HG02642 (cell line): ENCODE measurements around the gene ACTN4.

ENCODE experiments used
- ATAC-seq: cut with Tn5 transposase; IDR thresholded peaks from one replicate; pipeline ENCODE4 v1.9.1; 2021; ENCODE audit warnings: mild to moderate bottlenecking; ENCODE audit not compliant: unreplicated experiment, poor library complexity

Gene ACTN4

DNA sequence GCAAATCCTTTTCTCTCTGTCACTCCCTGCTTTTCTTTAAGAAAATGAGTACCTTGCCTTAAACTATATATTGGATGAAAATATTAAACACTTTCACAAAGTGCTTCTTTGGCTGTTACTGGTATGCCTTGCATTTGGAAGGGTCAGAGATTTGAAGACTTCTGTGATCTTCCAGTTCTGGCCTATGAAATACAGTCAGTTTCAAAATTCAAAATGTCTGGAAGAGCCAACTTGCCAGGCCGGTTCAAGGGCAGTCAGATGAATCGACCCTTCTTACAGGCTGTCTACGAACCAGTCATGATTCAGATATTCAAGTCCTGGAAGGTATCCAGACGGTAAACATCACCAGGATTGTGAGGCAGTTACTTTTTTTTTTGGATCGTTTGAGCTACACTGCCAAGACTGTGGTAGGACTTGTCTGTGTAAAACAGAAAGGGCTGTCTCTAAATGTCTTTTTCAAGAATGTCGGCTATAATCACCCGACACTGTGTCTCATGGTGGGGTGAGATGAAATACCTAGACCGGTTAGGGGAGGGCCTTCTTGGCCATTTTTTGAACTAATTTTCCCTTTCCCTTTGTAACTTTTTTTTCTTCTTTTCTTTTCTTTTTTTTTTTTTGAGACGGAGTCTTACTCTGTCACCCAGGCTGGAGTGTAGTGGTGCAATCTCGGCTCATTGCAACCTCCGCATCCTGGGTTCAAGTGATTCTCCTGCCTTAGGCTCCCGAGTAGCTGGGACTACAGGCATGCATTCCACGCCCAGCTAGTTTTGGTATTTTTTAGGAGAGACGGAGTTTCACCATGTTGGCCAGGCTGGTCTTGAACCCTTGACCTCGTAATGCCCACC is 11.2 kb downstream of the ACTN4 start:
- no peak for ATAC-seq

DNA sequence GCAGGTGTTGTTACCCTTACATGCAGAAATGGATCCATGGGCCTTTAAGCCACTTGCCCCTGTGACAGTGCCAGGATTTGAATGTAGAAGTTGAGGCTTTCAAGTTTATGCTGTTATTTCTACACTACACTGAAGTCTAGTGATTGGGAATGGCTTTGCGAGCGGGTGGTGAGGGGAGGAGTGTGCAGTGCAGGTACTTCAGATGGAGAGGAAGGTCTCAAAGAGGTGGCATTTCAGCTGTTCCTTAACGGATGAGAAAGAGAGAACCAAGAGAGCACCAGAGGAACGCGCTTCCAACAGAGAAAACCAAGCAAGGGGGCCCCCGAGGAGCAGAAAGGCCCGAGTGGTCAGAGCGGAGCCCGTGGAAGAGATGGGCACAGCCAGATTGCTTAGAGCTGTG is 13.3 kb downstream of the ACTN4 start:
- no peak for ATAC-seq

DNA sequence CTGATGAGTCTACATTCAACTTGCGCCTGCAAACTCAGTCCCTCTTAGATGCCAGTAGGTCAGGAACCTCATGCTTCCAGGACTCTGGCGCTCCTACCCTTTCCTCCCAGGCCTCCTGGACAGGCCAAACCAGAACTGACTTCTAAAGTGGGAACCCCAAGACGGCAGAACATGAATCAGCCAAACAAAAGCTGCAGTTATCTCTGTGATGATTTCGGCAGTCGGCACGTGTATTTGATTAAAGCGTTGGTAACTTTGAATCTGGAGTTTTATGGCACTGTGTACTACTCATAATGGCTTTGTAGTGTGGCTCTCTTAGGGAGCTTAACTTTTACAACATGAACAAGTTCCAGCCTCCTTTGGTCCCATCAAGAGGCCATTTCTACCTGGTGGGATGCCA is 13.7 kb downstream of the ACTN4 start:
- ATAC-seq, result no peak

DNA sequence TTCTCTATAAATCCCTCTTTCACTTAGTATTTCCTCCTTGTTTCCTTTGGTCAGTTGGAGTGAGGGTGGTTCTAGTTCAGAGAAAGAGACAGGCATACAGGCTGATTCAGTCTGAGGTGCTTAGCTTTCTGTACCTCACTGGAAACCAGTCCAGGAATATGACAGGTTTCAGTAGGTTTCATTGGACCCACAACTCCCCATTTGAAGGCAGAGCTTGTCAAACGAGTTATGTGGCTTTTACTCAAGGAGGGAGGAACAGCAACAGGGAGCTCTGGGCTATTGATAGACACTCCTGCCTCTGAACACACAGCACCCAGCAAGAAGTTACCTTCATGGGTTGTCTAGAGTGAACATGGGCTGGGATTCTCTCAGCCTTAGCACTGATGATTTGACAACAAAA is 14.5 kb downstream of the ACTN4 start:
- ATAC-seq, result no peak

DNA sequence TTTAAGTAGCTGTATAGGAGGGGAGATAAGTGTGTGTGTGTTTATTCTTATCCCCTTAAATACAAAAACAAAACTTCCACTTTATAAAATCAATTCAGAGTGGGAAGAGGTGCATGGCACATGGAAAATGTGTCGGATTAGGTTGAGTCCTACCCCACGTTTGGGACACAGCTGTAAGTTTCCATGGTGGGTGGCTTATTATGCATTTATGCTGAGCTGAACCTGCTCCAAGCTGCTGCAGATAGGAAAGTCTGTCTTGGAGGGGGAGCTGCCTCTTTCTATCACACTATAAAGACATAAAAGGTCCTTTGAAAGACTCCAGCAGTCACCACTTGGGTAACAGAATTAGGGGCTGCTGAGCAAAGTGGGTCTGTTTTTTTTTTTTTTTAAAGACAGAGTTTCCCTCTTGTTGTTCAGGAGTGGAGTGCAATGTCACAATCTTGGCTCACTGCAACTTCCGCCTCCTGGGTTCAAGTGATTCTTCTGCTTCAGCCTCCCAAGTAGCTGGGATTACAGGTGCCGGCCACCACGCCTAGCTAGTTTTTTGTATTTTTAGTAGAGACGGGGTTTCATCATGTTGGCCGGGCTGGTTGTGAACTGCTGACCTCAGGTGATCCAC is 15.2 kb downstream of the ACTN4 start:
- ATAC-seq, result no peak

DNA sequence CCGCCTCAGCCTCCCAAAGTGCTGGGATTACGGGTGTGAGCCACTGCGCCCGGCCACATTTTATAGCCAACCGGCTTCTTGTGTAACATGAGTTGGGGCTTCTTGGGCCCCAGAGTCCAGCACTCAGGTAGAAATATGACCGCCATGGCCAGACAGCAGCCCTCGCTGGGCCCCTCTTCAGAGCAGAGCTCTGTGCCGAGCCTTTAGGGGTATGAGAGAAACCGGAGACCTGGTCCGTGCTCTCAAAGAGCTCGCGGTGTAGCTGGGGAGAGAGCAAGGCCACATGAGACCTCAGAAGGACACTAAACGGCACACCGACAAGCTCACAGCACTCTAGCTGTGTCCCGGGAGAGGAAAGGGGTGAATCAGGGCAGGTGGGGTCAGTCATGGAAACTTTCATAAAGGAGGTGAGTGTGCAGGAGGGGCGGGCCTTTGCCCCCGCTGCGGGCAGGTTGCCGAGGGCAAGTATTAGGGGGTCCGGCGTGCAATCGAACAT is 15.8 kb downstream of the ACTN4 start:
- no peak for ATAC-seq

DNA sequence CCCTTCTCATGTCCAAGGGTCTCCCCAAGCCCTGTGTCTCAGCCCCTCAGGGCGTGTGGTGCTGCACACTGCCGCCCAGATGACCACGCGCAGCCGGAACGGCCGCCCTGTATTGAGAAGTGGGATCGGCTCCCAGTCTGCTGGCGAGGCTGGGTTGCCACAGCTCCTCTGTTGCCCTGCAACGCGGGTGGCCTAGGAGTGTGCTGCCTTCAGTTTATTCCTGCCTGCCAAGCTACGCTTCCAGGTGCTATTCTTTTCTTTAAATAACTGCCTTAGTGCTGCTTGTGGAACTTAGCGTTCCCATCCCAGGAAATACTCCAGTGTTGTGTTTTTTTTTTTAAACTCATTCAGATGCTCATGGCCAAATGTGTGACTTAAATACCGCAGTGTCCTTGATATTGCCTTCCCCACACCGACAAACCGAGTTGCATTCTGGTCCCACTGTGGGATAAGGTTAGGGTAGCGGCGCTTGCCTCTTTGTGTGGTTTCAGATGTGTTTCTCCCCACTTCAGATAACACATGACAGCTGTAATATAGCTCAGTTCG is 16.6 kb downstream of the ACTN4 start:
- ATAC-seq, result no peak

DNA sequence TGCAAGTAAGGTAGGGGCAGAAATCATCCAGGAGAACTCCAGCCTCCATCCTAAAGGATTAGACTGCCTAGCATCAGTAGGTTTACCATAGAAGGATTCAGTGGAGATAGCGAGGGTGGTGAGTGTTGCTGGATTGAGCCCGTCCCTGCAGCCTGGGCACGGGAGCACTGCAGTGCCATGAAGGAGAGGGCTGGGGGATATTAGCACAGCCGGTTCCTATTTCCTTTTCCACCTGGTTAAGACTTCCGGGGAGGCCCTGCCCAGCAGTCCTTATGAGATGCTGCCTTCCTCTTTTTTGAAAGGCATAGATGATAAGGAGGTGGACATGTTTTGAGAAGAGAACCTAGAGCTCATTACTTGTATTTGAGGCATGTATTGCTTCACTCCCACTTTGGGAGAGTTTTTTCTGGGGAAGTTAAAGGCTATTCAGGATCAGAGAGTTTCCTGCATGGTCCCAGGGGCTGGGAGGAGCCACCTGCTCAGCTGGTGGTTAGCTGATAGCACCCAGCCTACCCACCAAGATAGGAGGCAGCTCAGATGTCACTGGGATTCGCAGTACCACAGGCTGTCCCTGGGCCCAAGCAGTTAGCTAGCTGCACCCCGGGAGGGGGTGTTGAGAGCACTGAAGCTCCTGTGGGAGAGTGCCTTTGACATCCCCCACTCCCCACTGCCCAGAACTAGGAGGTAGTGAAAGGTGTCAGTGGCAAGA is 17.2 kb downstream of the ACTN4 start:
- ATAC-seq, result no peak

DNA sequence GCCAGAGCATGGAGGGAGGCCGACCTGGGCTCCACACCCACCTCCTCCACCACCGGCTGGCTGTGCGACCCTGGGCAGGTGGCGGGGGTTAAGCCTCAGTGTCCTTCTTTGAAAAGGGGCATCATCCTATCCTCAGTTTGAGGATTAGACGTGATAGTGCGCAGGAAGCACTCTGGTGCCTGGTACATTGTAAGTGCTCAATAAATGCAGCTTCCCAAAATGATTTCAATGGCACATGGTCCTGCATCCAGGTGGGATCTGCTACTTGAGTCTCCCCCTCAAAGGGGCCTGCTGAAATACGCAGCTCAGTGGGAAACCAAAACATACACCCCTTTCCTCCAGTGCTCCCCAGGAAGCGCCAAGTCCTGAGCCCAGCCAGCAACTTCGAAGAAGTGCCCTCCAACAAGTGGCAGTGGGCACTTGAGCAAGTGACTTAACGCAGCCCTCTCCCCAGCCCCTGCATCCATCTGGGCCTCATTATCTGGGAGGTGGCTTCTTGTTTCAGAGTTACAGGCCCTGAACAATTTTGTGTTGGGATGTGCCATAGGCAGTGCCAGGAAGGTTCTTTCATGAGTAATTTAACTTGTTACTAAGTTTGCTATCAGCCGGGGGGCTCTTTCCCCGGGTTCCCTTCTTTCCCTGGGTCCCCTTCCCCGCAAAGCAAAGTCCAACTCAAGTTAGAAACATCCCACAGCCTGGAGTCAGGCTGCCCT is 17.9 kb downstream of the ACTN4 start:
- no peak for ATAC-seq

DNA sequence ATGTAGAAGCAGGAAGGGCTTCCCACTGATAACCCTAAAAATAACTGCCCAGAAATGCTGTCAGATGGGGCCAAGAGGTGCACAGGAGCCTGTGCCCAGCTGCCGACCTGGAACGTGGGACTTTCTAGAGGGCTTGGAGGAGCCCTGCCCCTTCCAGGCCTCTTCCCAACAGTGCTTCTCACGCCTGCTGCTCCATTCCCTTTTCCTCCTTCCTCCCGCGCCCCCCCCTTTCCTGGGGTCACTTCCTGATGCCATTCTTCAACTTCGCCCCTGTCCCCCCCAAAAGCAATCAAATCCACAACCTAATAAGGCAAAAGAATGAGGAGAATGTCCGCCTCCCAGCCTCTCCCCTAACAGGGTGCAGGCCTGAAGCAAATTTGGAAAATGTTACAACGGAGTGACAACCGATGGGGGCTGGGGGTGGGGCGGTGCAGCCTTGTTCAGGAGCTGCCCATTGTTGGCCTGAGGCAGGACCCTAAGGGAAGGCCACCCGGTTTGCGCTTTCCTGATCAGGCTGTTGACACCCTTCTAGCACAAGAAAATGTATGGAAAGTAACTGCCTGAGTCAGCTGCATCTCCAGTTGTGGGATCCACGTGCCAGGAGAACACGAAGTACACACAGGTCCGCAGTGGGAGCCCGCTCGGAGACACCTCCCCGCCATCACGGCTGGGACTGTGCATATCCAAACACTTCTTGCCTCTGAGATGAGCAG is 18.7 kb downstream of the ACTN4 start:
- no peak for ATAC-seq

DNA sequence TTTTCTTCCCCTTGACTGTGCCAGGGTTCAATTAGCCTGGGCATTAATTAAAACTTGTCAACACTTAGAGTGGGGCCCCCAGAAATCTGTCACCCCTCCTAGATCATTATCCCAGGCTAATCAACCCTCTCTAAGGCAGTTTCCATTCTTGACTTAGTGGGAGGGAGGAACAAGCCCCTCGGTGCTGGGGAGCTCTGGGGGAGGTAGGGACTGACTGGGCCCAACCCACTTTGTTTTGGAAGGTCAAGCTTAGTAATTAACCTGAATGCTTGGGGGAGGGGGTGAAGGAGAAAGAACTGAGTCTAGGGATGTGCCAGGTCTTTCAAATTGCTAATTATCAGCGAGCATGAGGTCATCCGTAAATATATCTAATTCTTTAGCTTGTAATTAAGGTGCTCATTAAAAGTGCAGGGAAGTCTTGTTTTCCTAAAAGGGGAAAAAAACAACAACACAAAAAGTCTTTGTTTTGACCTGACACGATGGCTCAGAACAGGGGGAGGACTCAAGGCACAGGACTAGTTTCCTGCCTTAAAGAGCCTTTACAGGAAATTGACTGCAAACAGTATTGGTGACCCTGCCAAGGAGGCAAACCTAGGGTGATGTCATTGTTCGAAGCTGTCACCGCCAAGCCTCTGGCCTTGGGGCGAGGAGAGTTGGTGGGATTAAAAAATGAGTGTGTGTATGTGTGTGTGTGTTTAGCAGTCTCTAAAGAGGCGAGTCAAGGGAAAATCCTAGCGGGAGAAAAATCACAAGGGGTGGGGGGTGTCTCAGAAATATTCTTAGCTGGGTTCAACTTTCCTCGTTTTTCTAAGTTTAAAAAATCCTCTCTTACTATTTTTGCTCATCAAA is 19.4 kb downstream of the ACTN4 start:
- ATAC-seq, result no peak

DNA sequence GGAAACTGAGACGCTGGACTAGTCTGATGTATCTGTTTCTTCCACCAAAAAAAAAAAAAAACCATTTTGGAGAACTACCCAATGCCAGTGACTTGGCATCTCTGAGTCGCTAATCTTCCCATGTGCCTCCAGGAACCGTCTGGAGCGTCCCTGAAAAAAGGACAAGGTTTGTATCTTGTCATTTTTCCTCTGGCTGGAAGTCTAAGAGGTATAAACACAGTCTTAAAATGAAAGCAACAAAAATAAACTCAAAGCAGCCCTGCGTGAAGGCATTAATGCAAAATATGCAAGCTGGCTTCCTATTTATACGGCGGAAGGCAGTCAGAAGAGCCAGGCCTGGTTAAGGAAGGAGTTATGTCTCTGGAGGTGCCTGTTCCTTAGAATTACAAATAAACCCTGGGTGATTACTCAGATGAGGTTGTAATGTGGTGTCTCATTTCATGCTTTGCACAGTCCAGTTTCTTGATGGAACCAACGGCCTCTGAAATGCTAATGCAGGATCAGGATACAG is 20.3 kb downstream of the ACTN4 start:
- ATAC-seq, result no peak

DNA sequence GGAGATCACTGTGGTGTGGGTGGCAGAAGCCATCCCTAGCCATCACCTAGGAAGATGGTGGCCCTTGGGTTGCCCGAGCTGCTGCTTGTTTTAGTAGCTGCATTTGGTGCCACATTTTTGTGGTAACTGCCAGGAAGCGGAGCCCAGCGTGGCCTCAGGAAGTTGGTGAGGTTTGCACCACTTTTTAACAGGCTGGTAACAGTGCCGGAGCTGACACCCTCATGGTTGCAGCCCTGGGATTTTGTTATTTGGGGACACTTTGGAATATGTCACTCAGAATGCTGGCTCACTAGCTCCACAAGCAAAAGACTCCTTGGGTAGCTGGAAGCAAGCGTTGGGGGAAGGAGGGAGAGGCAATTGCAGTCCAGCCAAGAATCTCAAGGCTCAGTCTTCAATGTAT is 22.1 kb downstream of the ACTN4 start:
- no peak for ATAC-seq

DNA sequence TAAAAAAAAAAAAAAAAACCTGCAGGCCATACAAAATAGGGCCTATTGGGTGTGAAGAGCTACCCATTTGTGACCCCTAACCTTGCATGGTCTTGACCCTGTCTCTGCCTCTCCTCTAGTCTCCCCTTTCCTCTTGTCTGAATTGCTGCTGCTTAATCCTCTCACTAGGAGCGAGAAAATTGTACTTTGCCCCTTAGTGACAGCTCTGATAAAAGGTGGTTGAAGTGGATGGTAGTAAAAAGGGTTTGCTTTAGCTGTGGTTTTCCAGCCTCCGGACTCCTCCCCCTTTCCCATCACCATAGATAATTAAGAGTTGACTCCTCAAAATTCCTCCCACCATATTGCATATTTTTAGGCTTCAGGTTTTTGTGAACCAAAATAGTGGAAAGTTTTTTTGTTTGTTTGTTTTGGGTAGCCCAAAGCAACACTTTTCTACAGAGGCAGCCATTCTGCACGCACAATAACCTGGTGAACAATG is 23.5 kb downstream of the ACTN4 start:
- no peak for ATAC-seq

DNA sequence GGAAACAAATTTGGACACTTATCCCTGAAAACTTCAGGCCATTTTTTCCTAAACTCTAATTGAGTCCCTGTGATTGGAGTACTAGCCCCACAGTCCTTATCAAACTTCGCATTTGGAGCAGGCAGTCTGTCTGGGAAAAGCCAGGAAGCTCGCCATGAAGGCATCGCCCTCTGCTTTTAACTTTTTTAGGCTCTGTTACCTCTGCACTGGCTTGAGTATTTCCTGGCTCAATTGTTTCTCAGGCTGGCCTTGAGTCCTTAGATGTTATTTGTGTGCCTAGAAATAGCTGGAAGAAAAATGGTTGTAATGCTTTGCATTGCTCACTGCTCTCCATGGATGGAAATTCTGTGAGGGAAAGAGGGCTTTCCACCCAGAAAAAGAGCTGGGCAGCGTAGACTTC is 24.2 kb downstream of the ACTN4 start:
- no peak for ATAC-seq

DNA sequence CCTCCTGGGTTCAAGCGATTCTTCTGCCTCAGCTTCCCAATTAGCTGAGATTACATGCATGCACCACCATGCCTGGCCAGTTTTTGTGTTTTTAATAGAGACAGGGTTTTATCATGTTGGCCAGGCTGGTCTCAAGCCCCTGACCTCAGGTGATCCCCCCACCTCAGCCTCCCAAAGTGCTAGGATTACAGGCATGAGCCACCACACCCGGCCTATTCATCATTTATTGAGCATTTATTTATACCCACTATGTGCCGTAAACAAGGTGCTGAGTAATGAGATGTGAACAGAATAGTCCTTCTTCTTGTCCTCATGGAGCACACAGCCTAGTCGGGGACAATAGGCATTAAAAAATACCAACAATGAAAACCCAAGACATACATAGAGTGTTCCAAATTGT is 25.6 kb downstream of the ACTN4 start:
- ATAC-seq, result no peak

DNA sequence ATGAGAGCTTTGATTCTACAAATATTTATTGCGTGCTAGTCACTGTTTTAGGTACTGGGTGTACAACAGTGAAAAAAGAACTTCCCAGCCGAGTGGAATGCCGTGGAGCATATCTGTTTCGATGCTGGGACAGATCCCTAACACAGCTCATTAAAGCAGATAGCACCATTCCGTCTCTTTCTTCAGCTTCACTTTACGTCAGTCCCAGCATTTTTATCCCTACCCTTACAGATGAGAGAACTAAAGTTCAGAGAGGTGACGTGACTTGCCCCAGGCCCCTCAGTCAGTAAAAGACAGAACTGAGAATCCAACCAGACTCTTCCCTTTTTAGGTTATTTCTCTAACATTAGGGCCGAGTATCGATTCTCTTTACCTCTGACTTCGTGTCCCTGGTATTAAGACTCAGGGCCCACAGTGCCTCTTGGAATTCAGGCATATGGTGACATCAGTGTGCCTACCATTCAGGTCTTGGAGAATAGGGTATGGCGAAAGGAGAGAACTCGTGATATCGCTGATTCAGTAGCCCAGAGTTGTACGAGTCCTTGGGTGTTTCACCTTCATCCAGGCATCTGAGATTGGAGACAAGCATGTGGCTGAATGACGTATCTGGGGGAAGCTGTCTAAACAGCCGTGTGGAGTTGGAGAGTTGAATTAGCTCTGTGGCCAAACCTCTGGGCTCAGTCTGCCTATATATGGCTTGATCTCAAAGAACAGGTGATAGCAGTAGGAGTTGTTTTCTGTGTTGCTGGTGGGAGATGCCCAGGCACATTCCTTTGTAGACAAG is 27.1 kb downstream of the ACTN4 start:
- ATAC-seq, result no peak

DNA sequence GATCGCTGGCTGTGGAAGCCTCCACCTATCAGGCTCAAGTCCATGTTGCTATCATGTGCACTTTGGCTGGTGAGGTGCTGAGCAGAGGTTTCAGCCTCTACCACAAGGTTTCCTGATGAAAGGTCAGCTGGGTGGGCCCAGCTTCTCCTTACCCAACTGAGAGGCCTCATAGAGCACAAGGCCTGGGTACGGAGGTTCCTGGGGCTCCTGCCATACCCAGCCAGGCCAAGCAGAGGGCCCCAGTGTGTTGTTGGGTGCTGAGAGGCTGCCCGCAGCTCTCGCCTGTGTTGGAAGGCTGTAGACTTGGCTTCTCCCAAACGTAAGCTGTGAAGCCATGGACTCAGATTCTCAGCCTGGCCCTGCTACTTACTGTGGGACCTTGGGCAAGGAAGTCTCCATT is 28.2 kb downstream of the ACTN4 start:
- ATAC-seq, result no peak
